Measurements from ENCODE around the gene SCAMP4.

DNA sequence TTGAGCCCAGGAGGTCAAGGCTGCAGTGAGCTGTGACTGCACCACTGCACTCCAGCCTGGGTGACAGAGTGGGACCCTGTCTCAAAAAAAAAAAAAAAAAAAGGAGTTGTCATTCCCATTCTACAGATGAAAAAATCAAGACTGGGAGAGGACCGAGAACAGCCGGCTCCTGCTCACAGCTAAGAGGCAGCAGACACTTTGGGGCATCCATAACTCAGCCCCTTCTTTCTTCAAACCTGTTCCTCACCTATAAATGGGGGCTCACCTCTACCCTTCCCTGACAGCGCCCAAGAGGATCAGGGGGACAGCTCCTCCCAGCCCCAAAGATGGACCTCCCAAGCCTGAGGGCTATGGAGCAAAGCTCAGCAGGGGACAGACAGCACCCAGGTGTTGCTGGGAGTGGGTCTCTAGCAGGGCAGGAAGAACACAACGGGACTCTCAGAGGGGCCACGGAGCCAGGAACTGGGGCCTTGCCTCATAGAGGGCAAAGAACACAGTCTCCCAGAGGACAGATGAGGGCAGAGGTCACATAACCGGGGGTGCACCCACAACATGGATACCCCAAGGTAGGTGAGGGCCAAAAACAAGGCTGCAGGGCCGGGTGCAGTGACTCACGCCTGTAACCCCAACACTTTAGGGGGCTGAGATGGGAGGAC lies 38.4 kb upstream of the SCAMP4 start:
- TF ChIP-seq RAD21 (conservative IDR thresholded peaks at IDR 0.05) (no peak), TAF1 (IDR thresholded peaks at IDR 0.05; ENCODE audit: low read depth) (no peak), MXI1 (conservative IDR thresholded peaks at IDR 0.05; ENCODE audit: poor library complexity, severe bottlenecking) (no peak)
- TF ChIP-seq, protein P1, sequence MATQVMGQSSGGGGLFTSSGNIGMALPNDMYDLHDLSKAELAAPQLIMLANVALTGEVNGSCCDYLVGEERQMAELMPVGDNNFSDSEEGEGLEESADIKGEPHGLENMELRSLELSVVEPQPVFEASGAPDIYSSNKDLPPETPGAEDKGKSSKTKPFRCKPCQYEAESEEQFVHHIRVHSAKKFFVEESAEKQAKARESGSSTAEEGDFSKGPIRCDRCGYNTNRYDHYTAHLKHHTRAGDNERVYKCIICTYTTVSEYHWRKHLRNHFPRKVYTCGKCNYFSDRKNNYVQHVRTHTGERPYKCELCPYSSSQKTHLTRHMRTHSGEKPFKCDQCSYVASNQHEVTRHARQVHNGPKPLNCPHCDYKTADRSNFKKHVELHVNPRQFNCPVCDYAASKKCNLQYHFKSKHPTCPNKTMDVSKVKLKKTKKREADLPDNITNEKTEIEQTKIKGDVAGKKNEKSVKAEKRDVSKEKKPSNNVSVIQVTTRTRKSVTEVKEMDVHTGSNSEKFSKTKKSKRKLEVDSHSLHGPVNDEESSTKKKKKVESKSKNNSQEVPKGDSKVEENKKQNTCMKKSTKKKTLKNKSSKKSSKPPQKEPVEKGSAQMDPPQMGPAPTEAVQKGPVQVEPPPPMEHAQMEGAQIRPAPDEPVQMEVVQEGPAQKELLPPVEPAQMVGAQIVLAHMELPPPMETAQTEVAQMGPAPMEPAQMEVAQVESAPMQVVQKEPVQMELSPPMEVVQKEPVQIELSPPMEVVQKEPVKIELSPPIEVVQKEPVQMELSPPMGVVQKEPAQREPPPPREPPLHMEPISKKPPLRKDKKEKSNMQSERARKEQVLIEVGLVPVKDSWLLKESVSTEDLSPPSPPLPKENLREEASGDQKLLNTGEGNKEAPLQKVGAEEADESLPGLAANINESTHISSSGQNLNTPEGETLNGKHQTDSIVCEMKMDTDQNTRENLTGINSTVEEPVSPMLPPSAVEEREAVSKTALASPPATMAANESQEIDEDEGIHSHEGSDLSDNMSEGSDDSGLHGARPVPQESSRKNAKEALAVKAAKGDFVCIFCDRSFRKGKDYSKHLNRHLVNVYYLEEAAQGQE (IDR thresholded peaks at IDR 0.05; ENCODE audit: borderline replicate concordance), result no peak
- TF ChIP-seq, protein P2, sequence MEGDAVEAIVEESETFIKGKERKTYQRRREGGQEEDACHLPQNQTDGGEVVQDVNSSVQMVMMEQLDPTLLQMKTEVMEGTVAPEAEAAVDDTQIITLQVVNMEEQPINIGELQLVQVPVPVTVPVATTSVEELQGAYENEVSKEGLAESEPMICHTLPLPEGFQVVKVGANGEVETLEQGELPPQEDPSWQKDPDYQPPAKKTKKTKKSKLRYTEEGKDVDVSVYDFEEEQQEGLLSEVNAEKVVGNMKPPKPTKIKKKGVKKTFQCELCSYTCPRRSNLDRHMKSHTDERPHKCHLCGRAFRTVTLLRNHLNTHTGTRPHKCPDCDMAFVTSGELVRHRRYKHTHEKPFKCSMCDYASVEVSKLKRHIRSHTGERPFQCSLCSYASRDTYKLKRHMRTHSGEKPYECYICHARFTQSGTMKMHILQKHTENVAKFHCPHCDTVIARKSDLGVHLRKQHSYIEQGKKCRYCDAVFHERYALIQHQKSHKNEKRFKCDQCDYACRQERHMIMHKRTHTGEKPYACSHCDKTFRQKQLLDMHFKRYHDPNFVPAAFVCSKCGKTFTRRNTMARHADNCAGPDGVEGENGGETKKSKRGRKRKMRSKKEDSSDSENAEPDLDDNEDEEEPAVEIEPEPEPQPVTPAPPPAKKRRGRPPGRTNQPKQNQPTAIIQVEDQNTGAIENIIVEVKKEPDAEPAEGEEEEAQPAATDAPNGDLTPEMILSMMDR (IDR thresholded peaks at IDR 0.05; ENCODE audit: poor library complexity, severe bottlenecking), result no peak
